GM19239 (cell line): ENCODE data around the gene RNF114.
"Not testable (repeated sequence)": the region's sequence is repeated elsewhere in the genome, so short reads cannot be mapped to it uniquely, and the experiment has no call there.

Source experiments
- DNase-seq: peaks from one replicate; pipeline ENCODE4 v3.0.0; 2011; ENCODE audit warnings: low spot score; ENCODE audit not compliant: insufficient read length
- FAIRE-seq: peaks from 2 replicates; lab custom pipeline; 2011; peaks lifted over from hg19 to GRCh38; lab: Jason Lieb, UNC

The RNF114 gene

GRCh38 chr20:49982346-49983122 lies 46.3 kb downstream of the RNF114 start, which contains the start of gene SNAI1:
TSS of gene SNAI1 (plus strand) at chr20:49982980. CDS start at chr20:49983060, 80 bp downstream.
- DNase-seq (peak; percentile 100), FAIRE-seq (no peak)

- no peak for DNase-seq
- FAIRE-seq, result no peak
Measured at GRCh38 chr20:49983123-49983847, 47.1 kb downstream of the RNF114 start.

GRCh38 chr20:49983848-49984408 lies 47.7 kb downstream of the RNF114 start:
- FAIRE-seq (no peak), DNase-seq (no peak)

- DNase-seq, result no peak
- no peak for FAIRE-seq
Measured at GRCh38 chr20:49984426-49985153, 48.4 kb downstream of the RNF114 start.

GRCh38 chr20:49985157-49985556 lies 49.0 kb downstream of the RNF114 start:
- no peak for DNase-seq
- no peak for FAIRE-seq

GRCh38 chr20:49985617-49986016 lies 49.4 kb downstream of the RNF114 start:
- DNase-seq (no peak), FAIRE-seq (no peak)

GRCh38 chr20:49986049-49986448 lies 49.9 kb downstream of the RNF114 start:
- DNase-seq (no peak), FAIRE-seq (no peak)

GRCh38 chr20:49987015-49987867 lies 51.0 kb downstream of the RNF114 start:
- DNase-seq (no peak), FAIRE-seq (no peak)

GRCh38 chr20:49987868-49988690 lies 51.9 kb downstream of the RNF114 start:
- no peak for FAIRE-seq

GRCh38 chr20:49989234-49990065 lies 53.3 kb downstream of the RNF114 start:
- DNase-seq, result no peak
- no peak for FAIRE-seq

More at GRCh38 chr20:49987868-49988690, 51.9 kb downstream of the RNF114 start:
- DNase-seq, result no peak

- FAIRE-seq, result no peak
- DNase-seq, result no peak
Measured at GRCh38 chr20:49990271-49990720, 54.1 kb downstream of the RNF114 start.

GRCh38 chr20:49993301-49993751 lies 57.1 kb downstream of the RNF114 start:
- no peak for FAIRE-seq

GRCh38 chr20:49995586-49995985 lies 59.4 kb downstream of the RNF114 start:
- no peak for DNase-seq
- no peak for FAIRE-seq

More at GRCh38 chr20:49993301-49993751, 57.1 kb downstream of the RNF114 start:
- no peak for DNase-seq

- not testable (repeated sequence) for DNase-seq, FAIRE-seq
Measured at GRCh38 chr20:49998478-49999188, 62.4 kb downstream of the RNF114 start.

GRCh38 chr20:49999329-49999728 lies 63.1 kb downstream of the RNF114 start:
- FAIRE-seq, result no peak

GRCh38 chr20:50000548-50001222 lies 64.5 kb downstream of the RNF114 start:
- not testable (repeated sequence) for DNase-seq, FAIRE-seq

More at GRCh38 chr20:49999329-49999728, 63.1 kb downstream of the RNF114 start:
- DNase-seq, result no peak
